ENCODE results near the gene IARS2.
"Not testable (repeated sequence)": the region's sequence is repeated elsewhere in the genome, so short reads cannot be mapped to it uniquely, and the experiment has no call there.

DNA sequence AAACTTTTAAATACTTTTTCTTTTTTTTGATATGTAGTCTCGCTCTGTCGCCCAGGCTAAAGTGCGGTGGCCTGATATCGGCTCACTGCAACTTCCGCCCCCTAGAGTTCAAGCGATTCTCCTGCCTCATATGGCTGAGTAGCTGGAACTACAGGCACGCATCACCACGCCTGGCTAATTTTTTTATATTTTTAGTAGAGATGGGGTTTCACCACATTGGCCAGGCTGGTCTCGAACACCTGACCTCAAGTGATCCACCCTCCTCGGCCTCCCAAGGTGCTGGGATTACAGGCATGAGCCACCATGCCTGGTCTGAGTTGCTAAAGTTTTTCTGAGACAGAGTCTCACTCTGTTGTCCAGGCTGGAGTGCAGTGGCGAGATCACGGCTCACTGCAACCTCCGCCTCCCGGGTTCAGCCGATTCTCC, 7.7 kb upstream of the IARS2 start:
- TF ChIP-seq, protein P1, sequence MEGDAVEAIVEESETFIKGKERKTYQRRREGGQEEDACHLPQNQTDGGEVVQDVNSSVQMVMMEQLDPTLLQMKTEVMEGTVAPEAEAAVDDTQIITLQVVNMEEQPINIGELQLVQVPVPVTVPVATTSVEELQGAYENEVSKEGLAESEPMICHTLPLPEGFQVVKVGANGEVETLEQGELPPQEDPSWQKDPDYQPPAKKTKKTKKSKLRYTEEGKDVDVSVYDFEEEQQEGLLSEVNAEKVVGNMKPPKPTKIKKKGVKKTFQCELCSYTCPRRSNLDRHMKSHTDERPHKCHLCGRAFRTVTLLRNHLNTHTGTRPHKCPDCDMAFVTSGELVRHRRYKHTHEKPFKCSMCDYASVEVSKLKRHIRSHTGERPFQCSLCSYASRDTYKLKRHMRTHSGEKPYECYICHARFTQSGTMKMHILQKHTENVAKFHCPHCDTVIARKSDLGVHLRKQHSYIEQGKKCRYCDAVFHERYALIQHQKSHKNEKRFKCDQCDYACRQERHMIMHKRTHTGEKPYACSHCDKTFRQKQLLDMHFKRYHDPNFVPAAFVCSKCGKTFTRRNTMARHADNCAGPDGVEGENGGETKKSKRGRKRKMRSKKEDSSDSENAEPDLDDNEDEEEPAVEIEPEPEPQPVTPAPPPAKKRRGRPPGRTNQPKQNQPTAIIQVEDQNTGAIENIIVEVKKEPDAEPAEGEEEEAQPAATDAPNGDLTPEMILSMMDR (IDR thresholded peaks at IDR 0.05) = not testable (repeated sequence)
- TF ChIP-seq NFE2L1 (CRISPR knock-in tag; IDR thresholded peaks at IDR 0.05); SMAD3 (CRISPR knock-in tag; IDR thresholded peaks at IDR 0.05; ENCODE audit: borderline replicate concordance); RELA (CRISPR knock-in tag; IDR thresholded peaks at IDR 0.05; ENCODE audit: borderline replicate concordance): not testable (repeated sequence)
- TF ChIP-seq, protein P2, sequence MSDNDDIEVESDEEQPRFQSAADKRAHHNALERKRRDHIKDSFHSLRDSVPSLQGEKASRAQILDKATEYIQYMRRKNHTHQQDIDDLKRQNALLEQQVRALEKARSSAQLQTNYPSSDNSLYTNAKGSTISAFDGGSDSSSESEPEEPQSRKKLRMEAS (CRISPR knock-in tag; IDR thresholded peaks at IDR 0.05) = not testable (repeated sequence)

Data from WTC11 (cell line).